ENCODE measurements around the gene SIK3. TPM values are rescaled to one million over a fixed set of nuclear protein-coding genes. Genes with fewer than 3 reads are reported as not detected.

Gene SIK3
- total RNA-seq, 2 donors from 2014 or later, result 26.7 to 28.0 TPM

DNA sequence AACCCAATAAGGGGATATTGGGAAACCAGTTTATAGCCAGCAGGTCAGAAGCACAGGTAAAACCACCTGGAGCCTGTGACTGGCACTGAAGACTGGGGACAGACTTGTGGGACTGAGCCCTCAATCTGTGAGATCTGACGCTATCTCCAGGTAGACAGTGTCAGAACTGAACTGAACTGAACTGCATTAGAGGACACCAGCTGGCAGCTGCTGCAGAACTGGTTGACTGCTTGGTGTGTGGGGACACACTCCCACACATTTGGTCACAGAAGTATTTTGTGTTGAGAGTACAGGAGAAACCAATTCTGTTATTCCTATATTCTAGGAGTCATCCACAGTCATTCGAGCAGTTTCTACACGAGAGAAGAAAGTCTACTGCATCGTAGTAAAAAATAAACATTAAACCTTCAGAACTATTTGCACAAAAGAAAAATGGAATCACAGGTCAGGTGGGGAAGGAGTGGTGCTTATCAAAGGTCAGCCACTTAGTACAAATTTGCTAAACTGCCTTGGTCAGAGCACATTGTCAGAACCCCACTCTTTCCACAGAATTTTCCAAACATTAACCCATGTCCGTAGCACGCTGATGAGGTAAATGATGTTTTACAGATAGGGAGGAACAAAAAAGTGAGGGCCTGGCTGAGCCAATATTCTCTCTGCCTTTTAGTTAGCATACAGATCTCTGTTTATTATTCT lies 77.2 kb downstream of the SIK3 start:
- Histone ChIP-seq H3K4me3 (no peak overlapping the region), H3K4me1 (peaks cover 3% of the 10 kb centered on the region), H3K36me3 (no peaks in the 10 kb centered on the region), H3K27ac (peak overlapping the region; percentile 30), H3K9ac (ENCODE audit: low read depth in 2 of 2, low read length in 2 of 2) (peak overlapping the region in 1 of 2 donors; percentile 7), H3K27me3 (no peaks in the 10 kb centered on the region), H3K9me3 (no peaks in the 10 kb centered on the region)
- intact Hi-C loops (cut with DNase I), result no loop called here
- TF ChIP-seq, protein P1, sequence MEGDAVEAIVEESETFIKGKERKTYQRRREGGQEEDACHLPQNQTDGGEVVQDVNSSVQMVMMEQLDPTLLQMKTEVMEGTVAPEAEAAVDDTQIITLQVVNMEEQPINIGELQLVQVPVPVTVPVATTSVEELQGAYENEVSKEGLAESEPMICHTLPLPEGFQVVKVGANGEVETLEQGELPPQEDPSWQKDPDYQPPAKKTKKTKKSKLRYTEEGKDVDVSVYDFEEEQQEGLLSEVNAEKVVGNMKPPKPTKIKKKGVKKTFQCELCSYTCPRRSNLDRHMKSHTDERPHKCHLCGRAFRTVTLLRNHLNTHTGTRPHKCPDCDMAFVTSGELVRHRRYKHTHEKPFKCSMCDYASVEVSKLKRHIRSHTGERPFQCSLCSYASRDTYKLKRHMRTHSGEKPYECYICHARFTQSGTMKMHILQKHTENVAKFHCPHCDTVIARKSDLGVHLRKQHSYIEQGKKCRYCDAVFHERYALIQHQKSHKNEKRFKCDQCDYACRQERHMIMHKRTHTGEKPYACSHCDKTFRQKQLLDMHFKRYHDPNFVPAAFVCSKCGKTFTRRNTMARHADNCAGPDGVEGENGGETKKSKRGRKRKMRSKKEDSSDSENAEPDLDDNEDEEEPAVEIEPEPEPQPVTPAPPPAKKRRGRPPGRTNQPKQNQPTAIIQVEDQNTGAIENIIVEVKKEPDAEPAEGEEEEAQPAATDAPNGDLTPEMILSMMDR (IDR thresholded peaks at IDR 0.05), result no peak
- peak; percentile 25 for DNase-seq

DNA sequence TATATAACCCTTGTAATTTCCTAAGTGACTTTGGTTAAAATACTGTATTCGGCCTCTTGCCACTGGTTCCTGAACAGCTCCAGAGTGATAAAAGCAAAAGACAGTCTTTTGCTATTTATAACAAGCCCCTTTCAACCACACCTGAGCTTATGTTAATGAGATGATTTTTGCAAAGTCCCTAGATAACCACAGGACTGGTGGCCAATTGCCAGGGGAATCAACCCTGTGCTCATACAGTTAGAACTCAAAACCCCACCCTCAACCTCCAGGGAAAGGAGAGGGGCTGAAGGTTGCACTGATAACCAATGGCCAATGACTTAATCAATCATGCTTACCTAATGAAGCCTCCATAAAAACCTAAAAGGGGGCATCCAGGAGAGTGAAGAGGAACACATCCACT lies 77.9 kb downstream of the SIK3 start:
- TF ChIP-seq, protein P1 (IDR thresholded peaks at IDR 0.05), result no peak
- H3K27ac ChIP-seq, result peak overlapping the region; percentile 46
- H3K36me3 ChIP-seq, result no peaks in the 10 kb centered on the region
- peaks cover 3% of the 10 kb centered on the region for H3K4me1 ChIP-seq
- DNase-seq, result peak; percentile 33
- H3K4me3 ChIP-seq, result no peak overlapping the region
- H3K9me3 ChIP-seq, result no peaks in the 10 kb centered on the region
- intact Hi-C loops (cut with DNase I), result no loop called here
- H3K27me3 ChIP-seq, result no peaks in the 10 kb centered on the region
- H3K9ac ChIP-seq (ENCODE audit: low read depth in 2 of 2, low read length in 2 of 2), result no peak overlapping the region

DNA sequence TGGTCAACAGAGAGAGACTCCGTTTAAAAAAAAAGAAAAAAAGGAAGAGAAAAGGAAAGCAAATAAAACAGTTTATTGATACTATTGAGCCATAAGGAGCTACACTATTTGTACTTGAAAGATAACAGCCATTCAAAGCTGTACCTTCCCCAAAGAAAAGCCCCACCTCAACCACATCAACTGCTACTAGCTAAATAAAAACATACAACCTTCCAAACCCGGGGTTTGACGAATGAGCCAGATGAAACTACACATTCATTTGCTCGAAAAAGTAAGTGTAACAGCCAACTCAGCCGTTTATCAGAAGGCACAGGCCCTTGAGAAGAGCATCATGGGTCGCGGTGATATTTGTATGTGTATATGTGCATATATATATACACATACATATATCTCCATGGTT lies 78.4 kb downstream of the SIK3 start:
- DNase-seq, result peak; percentile 31
- no peaks in the 10 kb centered on the region for H3K27me3 ChIP-seq
- intact Hi-C loops (cut with DNase I), result no loop called here
- H3K27ac ChIP-seq, result peak overlapping the region; percentile 46
- H3K4me3 ChIP-seq, result no peak overlapping the region
- TF ChIP-seq, protein P1 (IDR thresholded peaks at IDR 0.05), result no peak
- H3K36me3 ChIP-seq, result no peaks in the 10 kb centered on the region
- peak overlapping the region in 1 of 2 donors; percentile 19 for H3K9ac ChIP-seq (ENCODE audit: low read depth in 2 of 2, low read length in 2 of 2)
- H3K4me1 ChIP-seq, result peaks cover 3% of the 10 kb centered on the region
- H3K9me3 ChIP-seq, result no peaks in the 10 kb centered on the region

DNA sequence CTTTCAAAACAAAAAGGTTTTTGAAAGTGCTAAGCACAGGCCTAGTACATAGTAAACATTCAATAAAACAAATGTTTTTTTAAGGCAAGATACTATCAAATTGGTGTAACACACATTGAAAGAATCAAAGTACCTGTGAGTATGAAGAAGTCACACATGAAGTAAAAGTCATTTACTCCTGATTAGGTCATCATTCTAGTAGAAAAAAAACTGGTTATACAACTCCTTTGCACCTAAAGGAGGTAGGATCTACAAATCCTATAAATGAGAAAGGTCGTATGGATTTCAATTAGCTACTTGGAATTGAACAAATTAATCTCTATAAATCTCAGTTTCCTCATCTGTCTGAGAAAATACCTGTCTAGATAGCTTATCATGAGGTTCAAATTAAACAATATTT lies 80.8 kb downstream of the SIK3 start:
- H3K4me1 ChIP-seq, result peaks cover 3% of the 10 kb centered on the region
- no peaks in the 10 kb centered on the region for H3K27me3 ChIP-seq
- no peak for DNase-seq
- TF ChIP-seq, protein P1 (IDR thresholded peaks at IDR 0.05), result no peak
- no peak overlapping the region for H3K27ac ChIP-seq
- H3K36me3 ChIP-seq, result no peaks in the 10 kb centered on the region
- H3K9ac ChIP-seq (ENCODE audit: low read depth in 2 of 2, low read length in 2 of 2), result no peak overlapping the region
- intact Hi-C loops (cut with DNase I), result no loop called here
- H3K9me3 ChIP-seq, result no peaks in the 10 kb centered on the region
- H3K4me3 ChIP-seq, result no peak overlapping the region

DNA sequence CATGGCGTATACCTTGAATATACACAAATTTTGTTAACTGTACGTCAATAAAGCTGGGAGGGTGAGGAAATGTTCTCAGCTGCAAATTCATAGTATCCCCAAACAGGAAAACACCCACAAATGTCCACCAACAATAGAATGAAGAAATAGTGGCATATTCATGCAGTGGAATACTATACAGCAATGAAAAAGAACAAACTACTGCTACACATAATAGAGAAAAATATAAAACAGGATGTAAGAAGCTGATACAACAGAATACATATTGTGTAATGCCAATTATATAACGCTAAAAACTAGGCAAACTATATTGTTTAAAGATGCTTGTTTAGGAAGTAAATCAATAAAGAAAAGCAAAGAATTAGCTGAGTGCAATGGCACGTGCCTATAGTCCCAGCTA lies 81.5 kb downstream of the SIK3 start:
- TF ChIP-seq, protein P1 (IDR thresholded peaks at IDR 0.05), result no peak
- intact Hi-C loops (cut with DNase I), result no loop called here
- H3K9ac ChIP-seq (ENCODE audit: low read depth in 2 of 2, low read length in 2 of 2), result no peak overlapping the region
- peaks cover 3% of the 10 kb centered on the region for H3K4me1 ChIP-seq
- H3K4me3 ChIP-seq, result no peak overlapping the region
- no peaks in the 10 kb centered on the region for H3K36me3 ChIP-seq
- H3K27me3 ChIP-seq, result no peaks in the 10 kb centered on the region
- H3K9me3 ChIP-seq, result no peaks in the 10 kb centered on the region
- no peak for DNase-seq
- H3K27ac ChIP-seq, result no peak overlapping the region
